Panc1 (cell line): ENCODE results near the gene RNF115.
"Not testable (repeated sequence)": the region's sequence is repeated elsewhere in the genome, so short reads cannot be mapped to it uniquely, and the experiment has no call there.

Experiments used
- CTCF ChIP-seq: fragments of 450-650 bp; IDR thresholded peaks from 2 replicates; pipeline ENCODE4 v1.5.1; 2017; ENCODE audit warnings: mild to moderate bottlenecking
- POLR2AphosphoS5 ChIP-seq: IDR thresholded peaks from 2 replicates; pipeline ENCODE4 v1.6.1; 2012; ENCODE audit warnings: mild to moderate bottlenecking, low read depth, low read length, moderate library complexity
- TF ChIP-seq, protein P1 (sequence below), 2 experiments: IDR thresholded peaks; 2 replicates each; pipeline ENCODE4 v1.6.1; 2011 to 2012; ENCODE audit warnings: low read depth in 2 of 2, control low read depth in 1 of 2, low read length in 1 of 2, mild to moderate bottlenecking in 1 of 2, moderate library complexity in 1 of 2; ENCODE audit not compliant: insufficient read depth in 1 of 2

- not testable (repeated sequence) for TF ChIP-seq CTCF, POLR2AphosphoS5
- TF ChIP-seq, protein P1, sequence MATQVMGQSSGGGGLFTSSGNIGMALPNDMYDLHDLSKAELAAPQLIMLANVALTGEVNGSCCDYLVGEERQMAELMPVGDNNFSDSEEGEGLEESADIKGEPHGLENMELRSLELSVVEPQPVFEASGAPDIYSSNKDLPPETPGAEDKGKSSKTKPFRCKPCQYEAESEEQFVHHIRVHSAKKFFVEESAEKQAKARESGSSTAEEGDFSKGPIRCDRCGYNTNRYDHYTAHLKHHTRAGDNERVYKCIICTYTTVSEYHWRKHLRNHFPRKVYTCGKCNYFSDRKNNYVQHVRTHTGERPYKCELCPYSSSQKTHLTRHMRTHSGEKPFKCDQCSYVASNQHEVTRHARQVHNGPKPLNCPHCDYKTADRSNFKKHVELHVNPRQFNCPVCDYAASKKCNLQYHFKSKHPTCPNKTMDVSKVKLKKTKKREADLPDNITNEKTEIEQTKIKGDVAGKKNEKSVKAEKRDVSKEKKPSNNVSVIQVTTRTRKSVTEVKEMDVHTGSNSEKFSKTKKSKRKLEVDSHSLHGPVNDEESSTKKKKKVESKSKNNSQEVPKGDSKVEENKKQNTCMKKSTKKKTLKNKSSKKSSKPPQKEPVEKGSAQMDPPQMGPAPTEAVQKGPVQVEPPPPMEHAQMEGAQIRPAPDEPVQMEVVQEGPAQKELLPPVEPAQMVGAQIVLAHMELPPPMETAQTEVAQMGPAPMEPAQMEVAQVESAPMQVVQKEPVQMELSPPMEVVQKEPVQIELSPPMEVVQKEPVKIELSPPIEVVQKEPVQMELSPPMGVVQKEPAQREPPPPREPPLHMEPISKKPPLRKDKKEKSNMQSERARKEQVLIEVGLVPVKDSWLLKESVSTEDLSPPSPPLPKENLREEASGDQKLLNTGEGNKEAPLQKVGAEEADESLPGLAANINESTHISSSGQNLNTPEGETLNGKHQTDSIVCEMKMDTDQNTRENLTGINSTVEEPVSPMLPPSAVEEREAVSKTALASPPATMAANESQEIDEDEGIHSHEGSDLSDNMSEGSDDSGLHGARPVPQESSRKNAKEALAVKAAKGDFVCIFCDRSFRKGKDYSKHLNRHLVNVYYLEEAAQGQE (IDR thresholded peaks at IDR 0.05; ENCODE audit: insufficient read depth in 1 of 2, low read depth in 2 of 2, low read length in 1 of 2): not testable (repeated sequence)
Observed at GRCh38 chr1:145760395-145760949, 63.4 kb downstream of the RNF115 start.
